ENCODE data around the gene ALK. TPM values are rescaled to one million over a fixed set of nuclear protein-coding genes. Genes with fewer than 3 reads are reported as not detected.

Gene ALK
- total and polyA plus RNA-seq, 2 experiments from 2014 or later: 0.35 TPM; not detected in 1

- no peak for TF ChIP-seq ZNF462 (CRISPR knock-in tag; IDR thresholded peaks at IDR 0.05)
- TF ChIP-seq ZNF331 (CRISPR knock-in tag; IDR thresholded peaks at IDR 0.05; ENCODE audit: low read depth): no peak
- TF ChIP-seq, protein P1, sequence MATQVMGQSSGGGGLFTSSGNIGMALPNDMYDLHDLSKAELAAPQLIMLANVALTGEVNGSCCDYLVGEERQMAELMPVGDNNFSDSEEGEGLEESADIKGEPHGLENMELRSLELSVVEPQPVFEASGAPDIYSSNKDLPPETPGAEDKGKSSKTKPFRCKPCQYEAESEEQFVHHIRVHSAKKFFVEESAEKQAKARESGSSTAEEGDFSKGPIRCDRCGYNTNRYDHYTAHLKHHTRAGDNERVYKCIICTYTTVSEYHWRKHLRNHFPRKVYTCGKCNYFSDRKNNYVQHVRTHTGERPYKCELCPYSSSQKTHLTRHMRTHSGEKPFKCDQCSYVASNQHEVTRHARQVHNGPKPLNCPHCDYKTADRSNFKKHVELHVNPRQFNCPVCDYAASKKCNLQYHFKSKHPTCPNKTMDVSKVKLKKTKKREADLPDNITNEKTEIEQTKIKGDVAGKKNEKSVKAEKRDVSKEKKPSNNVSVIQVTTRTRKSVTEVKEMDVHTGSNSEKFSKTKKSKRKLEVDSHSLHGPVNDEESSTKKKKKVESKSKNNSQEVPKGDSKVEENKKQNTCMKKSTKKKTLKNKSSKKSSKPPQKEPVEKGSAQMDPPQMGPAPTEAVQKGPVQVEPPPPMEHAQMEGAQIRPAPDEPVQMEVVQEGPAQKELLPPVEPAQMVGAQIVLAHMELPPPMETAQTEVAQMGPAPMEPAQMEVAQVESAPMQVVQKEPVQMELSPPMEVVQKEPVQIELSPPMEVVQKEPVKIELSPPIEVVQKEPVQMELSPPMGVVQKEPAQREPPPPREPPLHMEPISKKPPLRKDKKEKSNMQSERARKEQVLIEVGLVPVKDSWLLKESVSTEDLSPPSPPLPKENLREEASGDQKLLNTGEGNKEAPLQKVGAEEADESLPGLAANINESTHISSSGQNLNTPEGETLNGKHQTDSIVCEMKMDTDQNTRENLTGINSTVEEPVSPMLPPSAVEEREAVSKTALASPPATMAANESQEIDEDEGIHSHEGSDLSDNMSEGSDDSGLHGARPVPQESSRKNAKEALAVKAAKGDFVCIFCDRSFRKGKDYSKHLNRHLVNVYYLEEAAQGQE (IDR thresholded peaks at IDR 0.05; ENCODE audit: unreplicated experiment): no peak
These were observed 412.0 kb downstream of the ALK start (continued) for GRCh38 chr2:29509397-29509796.

- DNase-seq (ENCODE audit: low spot score) (no peak), ATAC-seq (no peak)
- Histone ChIP-seq H4K20me1 (replicated peaks; ENCODE audit: insufficient read depth) (no peaks in the 10 kb centered on the region), H3K27ac (ENCODE audit: low read depth) (no peak overlapping the region), H3K9me2 (ENCODE audit: insufficient read depth) (peaks cover 13% of the 10 kb centered on the region), H2AFZ (no peak overlapping the region), H3K27me3 (ENCODE audit: insufficient read depth) (no peaks in the 10 kb centered on the region), H3K79me2 (replicated peaks; ENCODE audit: insufficient read depth) (no peaks in the 10 kb centered on the region), H3K4me1 (ENCODE audit: insufficient read depth) (no peaks in the 10 kb centered on the region), H3K36me3 (ENCODE audit: insufficient read depth) (no peaks in the 10 kb centered on the region), H3F3A (replicated peaks; ENCODE audit: low read depth) (no peaks in the 10 kb centered on the region), H3K4me3 (no peak overlapping the region), H3K4me2 (no peak overlapping the region)
- H3K36me3 Mint-ChIP-seq (ENCODE audit: low read depth): no peaks in the 10 kb centered on the region
- H3K4me3 Mint-ChIP-seq: no peak overlapping the region
- H3K9me3 Mint-ChIP-seq: peaks cover 4% of the 10 kb centered on the region; the same call in 1 of the 3 replicates
- H3K4me1 Mint-ChIP-seq: no peaks in the 10 kb centered on the region
- no peak overlapping the region; the same call in 1 of the 2 replicates for H3K27ac Mint-ChIP-seq
- peaks cover 5% of the 10 kb centered on the region for H3K27me3 Mint-ChIP-seq (ENCODE audit: insufficient read depth, low read depth, poor library complexity)
- TF ChIP-seq STAT1 (IDR thresholded peaks at IDR 0.05; ENCODE audit: unreplicated experiment) (no peak), ZNF462 (CRISPR knock-in tag; IDR thresholded peaks at IDR 0.05) (no peak), POLR2AphosphoS5 (IDR thresholded peaks at IDR 0.05; ENCODE audit: low read depth) (no peak), JUNB (IDR thresholded peaks at IDR 0.05; ENCODE audit: unreplicated experiment) (no peak)
These were observed 416.6 kb downstream of the ALK start for GRCh38 chr2:29504746-29505145.
